Hematopoietic multipotent progenitor cell treated with erythropoietin and hydrocortisone succinate and interleukin-3 and kit ligand, for 4 days (in vitro differentiated cells): Measurements from ENCODE around the gene ANKRD33B.
"Not testable (repeated sequence)": the region's sequence is repeated elsewhere in the genome, so short reads cannot be mapped to it uniquely, and the experiment has no call there.

ENCODE experiments used
- DNase-seq: peaks from one replicate; pipeline ENCODE4 v3.0.0-alpha.2; 2015

ANKRD33B gene

GRCh38 chr5:10624206-10624605 lies 60.3 kb downstream of the ANKRD33B start:
- DNase-seq: no peak

- no peak for DNase-seq
Observed at GRCh38 chr5:10624679-10625078, 60.8 kb downstream of the ANKRD33B start.

GRCh38 chr5:10625700-10626472 lies 62.0 kb downstream of the ANKRD33B start:
- DNase-seq: no peak

- DNase-seq: peak; percentile 78
Observed at GRCh38 chr5:10626473-10627013, 62.7 kb downstream of the ANKRD33B start.

GRCh38 chr5:10627160-10627701 lies 63.4 kb downstream of the ANKRD33B start:
- DNase-seq: no peak

- no peak for DNase-seq
Observed at GRCh38 chr5:10628601-10629000, 64.7 kb downstream of the ANKRD33B start.

GRCh38 chr5:10629682-10630081 lies 65.8 kb downstream of the ANKRD33B start:
- no peak for DNase-seq

GRCh38 chr5:10630126-10630525 lies 66.3 kb downstream of the ANKRD33B start:
- no peak for DNase-seq

- not testable (repeated sequence) for DNase-seq
Observed at GRCh38 chr5:10630744-10631143, 66.9 kb downstream of the ANKRD33B start.

- no peak for DNase-seq
Observed at GRCh38 chr5:10631316-10631996, 67.6 kb downstream of the ANKRD33B start.

GRCh38 chr5:10632110-10632761 lies 68.4 kb downstream of the ANKRD33B start:
- peak; percentile 35 for DNase-seq

GRCh38 chr5:10633271-10634049 lies 69.6 kb downstream of the ANKRD33B start:
- DNase-seq: peak; percentile 33

- DNase-seq: no peak
Observed at GRCh38 chr5:10634050-10634449, 70.2 kb downstream of the ANKRD33B start.

- no peak for DNase-seq
Observed at GRCh38 chr5:10634562-10634961, 70.7 kb downstream of the ANKRD33B start.

GRCh38 chr5:10635257-10635866 lies 71.5 kb downstream of the ANKRD33B start:
- peak; percentile 68 for DNase-seq

- no peak for DNase-seq
Observed at GRCh38 chr5:10635867-10636350, 72.0 kb downstream of the ANKRD33B start.

- no peak for DNase-seq
Observed at GRCh38 chr5:10636363-10637142, 72.7 kb downstream of the ANKRD33B start.

GRCh38 chr5:10637944-10638343 lies 74.1 kb downstream of the ANKRD33B start:
- no peak for DNase-seq

- DNase-seq: not testable (repeated sequence)
Observed at GRCh38 chr5:10638723-10639122, 74.9 kb downstream of the ANKRD33B start.

GRCh38 chr5:10639846-10640368 lies 76.0 kb downstream of the ANKRD33B start:
- DNase-seq: no peak

GRCh38 chr5:10642367-10642766 lies 78.5 kb downstream of the ANKRD33B start:
- no peak for DNase-seq
